ENCODE data around the gene MAML2.

GRCh38 chr11:96038046-96038445 is 304.9 kb downstream of the MAML2 start:
- TF ChIP-seq, protein P1, sequence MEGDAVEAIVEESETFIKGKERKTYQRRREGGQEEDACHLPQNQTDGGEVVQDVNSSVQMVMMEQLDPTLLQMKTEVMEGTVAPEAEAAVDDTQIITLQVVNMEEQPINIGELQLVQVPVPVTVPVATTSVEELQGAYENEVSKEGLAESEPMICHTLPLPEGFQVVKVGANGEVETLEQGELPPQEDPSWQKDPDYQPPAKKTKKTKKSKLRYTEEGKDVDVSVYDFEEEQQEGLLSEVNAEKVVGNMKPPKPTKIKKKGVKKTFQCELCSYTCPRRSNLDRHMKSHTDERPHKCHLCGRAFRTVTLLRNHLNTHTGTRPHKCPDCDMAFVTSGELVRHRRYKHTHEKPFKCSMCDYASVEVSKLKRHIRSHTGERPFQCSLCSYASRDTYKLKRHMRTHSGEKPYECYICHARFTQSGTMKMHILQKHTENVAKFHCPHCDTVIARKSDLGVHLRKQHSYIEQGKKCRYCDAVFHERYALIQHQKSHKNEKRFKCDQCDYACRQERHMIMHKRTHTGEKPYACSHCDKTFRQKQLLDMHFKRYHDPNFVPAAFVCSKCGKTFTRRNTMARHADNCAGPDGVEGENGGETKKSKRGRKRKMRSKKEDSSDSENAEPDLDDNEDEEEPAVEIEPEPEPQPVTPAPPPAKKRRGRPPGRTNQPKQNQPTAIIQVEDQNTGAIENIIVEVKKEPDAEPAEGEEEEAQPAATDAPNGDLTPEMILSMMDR (conservative IDR thresholded peaks at IDR 0.05; ENCODE audit: low read length), result no peak
- no peak for TF ChIP-seq EZH2phosphoT487 (IDR thresholded peaks at IDR 0.05; ENCODE audit: borderline replicate concordance, low read depth, low read length)
